Measurements from ENCODE around the gene ATG2B. TPM values are rescaled to one million over a fixed set of nuclear protein-coding genes. Genes with fewer than 3 reads are reported as not detected.

ATG2B gene
- total RNA-seq, 1 donor from 2014 or later: 26.1 TPM

GRCh38 chr14:96240641-96241040 lies 122.5 kb downstream of the ATG2B start:
- DNase-seq: no peak
- intact Hi-C loops (cut with micrococcal nuclease): no loop called here
- Mint-ChIP-seq H3K36me3 (ENCODE audit: low read depth) (no peaks in the 10 kb centered on the region), H3K27ac (no peak overlapping the region), H3K27me3 (no peaks in the 10 kb centered on the region), H3K4me1 (no peaks in the 10 kb centered on the region), H3K9me3 (no peaks in the 10 kb centered on the region), H3K4me3 (no peak overlapping the region)

DNA sequence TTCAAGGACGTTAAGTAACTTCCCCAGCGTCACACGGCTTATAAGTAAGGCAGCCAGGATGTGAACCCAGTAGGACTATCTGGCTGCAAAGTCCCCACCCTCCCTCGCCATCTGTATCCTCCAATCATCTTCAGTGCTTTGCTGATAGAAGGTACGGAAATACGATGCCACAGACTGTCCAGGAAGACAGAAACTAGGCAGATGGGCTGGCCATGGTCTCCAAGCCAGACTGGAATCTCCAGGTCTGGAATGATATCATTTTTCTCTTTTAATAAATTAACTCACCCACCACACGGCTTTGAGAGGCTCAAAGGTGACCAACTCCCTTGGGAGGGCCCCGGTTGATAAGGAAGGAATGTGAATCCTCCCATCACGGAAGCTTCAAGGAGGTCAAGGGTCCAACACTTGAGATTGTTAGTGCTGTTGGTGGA lies 123.4 kb downstream of the ATG2B start:
- no peaks in the 10 kb centered on the region for H3K27me3 Mint-ChIP-seq
- H3K4me1 Mint-ChIP-seq: no peaks in the 10 kb centered on the region
- intact Hi-C loops (cut with micrococcal nuclease): no loop called here
- no peak overlapping the region for H3K27ac Mint-ChIP-seq
- DNase-seq: no peak
- H3K9me3 Mint-ChIP-seq: no peaks in the 10 kb centered on the region
- H3K36me3 Mint-ChIP-seq (ENCODE audit: low read depth): no peaks in the 10 kb centered on the region
- H3K4me3 Mint-ChIP-seq: no peak overlapping the region

GRCh38 chr14:96238676-96239265 lies 124.4 kb downstream of the ATG2B start:
- H3K4me1 Mint-ChIP-seq: no peaks in the 10 kb centered on the region
- DNase-seq: no peak
- intact Hi-C loops (cut with micrococcal nuclease): no loop called here
- no peak overlapping the region for H3K4me3 Mint-ChIP-seq
- no peak overlapping the region for H3K27ac Mint-ChIP-seq
- no peaks in the 10 kb centered on the region for H3K9me3 Mint-ChIP-seq
- no peaks in the 10 kb centered on the region for H3K27me3 Mint-ChIP-seq
- H3K36me3 Mint-ChIP-seq (ENCODE audit: low read depth): no peaks in the 10 kb centered on the region

GRCh38 chr14:96237641-96238040 lies 125.5 kb downstream of the ATG2B start:
- Mint-ChIP-seq H3K4me3 (no peak overlapping the region), H3K4me1 (no peaks in the 10 kb centered on the region), H3K9me3 (no peaks in the 10 kb centered on the region), H3K27me3 (no peaks in the 10 kb centered on the region), H3K27ac (no peak overlapping the region), H3K36me3 (ENCODE audit: low read depth) (no peaks in the 10 kb centered on the region)
- intact Hi-C loops (cut with micrococcal nuclease): no loop called here
- DNase-seq: no peak

DNA sequence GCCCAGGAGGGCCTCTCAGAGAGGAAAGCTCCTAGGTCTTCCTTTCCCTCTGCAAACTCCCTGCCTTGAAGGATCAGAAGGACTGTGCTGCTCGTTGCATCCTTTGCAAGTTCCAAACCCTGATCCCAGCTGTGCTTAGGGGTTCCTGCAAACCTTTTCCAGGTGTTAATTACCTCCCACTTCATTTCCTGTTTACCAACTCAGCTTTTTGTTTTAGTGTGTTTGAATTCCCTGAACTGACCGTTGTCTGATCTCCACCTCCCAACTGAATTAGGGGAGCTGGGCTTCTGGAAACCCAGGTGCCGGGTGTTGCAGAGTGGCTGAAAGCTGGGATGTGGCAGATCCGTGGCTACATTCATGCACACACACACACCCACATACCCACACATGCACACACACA lies 127.7 kb downstream of the ATG2B start:
- intact Hi-C loops (cut with micrococcal nuclease): no loop called here
- no peak overlapping the region for H3K27ac Mint-ChIP-seq

DNA sequence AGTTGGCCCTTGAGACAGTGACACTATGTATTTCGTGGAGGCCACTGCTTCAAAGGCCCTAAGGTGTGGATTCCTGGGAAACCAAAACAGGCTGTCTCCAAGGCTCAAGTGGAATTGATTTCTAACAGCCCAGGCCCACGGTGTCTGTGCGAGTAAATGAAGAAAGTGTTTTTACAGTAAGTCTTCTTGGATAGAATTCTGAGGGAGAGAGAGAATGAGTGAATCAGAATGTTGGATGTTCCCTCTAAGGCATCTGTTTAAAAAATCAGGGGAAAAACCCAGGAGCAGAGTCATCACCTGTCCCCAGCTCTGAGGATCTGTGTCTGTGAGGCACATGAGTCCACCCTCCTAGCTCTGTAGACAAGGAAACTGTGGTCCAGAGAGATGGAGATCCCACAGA lies 129.5 kb downstream of the ATG2B start:
- Mint-ChIP-seq H3K27me3 (no peaks in the 10 kb centered on the region), H3K27ac (no peak overlapping the region), H3K9me3 (no peaks in the 10 kb centered on the region), H3K36me3 (ENCODE audit: low read depth) (no peaks in the 10 kb centered on the region), H3K4me1 (no peaks in the 10 kb centered on the region), H3K4me3 (no peak overlapping the region)
- no peak for DNase-seq
- intact Hi-C loops (cut with micrococcal nuclease): no loop called here

More for the DNA sequence above, 127.7 kb downstream of the ATG2B start:
- H3K4me1 Mint-ChIP-seq: no peaks in the 10 kb centered on the region
- no peaks in the 10 kb centered on the region for H3K9me3 Mint-ChIP-seq
- H3K4me3 Mint-ChIP-seq: no peak overlapping the region
- H3K36me3 Mint-ChIP-seq (ENCODE audit: low read depth): no peaks in the 10 kb centered on the region
- no peak for DNase-seq
- H3K27me3 Mint-ChIP-seq: no peaks in the 10 kb centered on the region

DNA sequence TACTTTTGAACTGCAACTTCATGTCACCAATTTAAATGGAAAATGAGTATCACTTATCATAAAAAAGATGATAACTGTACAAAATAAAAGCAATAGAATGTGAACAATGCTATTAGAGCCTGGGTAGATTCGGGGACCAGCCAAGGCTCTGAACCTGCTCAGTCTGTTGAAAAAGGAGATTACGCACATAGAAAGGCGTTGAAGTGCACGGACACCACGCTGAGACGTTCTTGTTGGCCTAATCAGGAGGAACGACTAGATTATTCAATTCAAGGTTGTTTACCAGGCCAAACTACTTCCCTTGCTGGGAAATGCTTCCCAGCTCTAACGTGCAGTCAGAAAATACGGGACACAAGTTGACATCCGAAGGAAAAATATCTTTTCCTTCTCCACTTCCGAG lies 130.6 kb downstream of the ATG2B start:
- H3K27ac Mint-ChIP-seq: no peak overlapping the region
- no peak for DNase-seq
- no peaks in the 10 kb centered on the region for H3K27me3 Mint-ChIP-seq

DNA sequence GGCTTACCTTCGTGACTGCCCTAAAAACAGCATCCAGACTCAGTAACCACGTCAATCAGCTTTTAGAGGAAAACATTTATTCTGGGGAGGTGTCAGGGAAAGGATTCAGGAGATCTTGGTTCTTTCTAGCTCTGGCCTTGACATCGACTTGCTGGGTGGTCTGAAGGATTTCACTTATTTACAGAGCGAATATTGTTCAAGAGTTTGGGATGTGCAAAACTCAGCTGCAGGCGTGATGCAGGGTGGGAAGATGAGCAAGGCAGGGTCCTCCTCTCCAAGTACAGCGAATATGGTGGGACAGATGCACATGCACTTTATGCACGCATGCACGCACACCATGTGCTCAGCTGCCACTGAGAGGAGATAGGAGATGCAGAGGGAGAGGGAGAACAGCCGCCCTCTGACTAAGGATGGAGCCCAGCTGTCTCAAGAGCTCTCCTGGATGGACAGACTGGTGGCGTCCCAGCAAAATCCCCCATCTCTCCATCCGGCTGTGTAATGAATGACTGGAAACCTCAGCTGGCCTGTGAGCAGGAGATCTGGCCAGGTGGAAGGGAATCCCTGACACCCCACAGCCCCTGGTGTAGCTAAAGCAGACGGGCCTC lies 131.5 kb downstream of the ATG2B start:
- no peaks in the 10 kb centered on the region for H3K36me3 Mint-ChIP-seq (ENCODE audit: low read depth)
- no peak overlapping the region for H3K4me3 Mint-ChIP-seq
- no peak overlapping the region for H3K27ac Mint-ChIP-seq
- DNase-seq: no peak
- H3K27me3 Mint-ChIP-seq: no peaks in the 10 kb centered on the region
- H3K4me1 Mint-ChIP-seq: no peaks in the 10 kb centered on the region
- intact Hi-C loops (cut with micrococcal nuclease): no loop called here
- no peaks in the 10 kb centered on the region for H3K9me3 Mint-ChIP-seq

More for the DNA sequence above, 130.6 kb downstream of the ATG2B start:
- H3K4me1 Mint-ChIP-seq: no peaks in the 10 kb centered on the region
- intact Hi-C loops (cut with micrococcal nuclease): no loop called here
- no peaks in the 10 kb centered on the region for H3K9me3 Mint-ChIP-seq
- H3K36me3 Mint-ChIP-seq (ENCODE audit: low read depth): no peaks in the 10 kb centered on the region
- H3K4me3 Mint-ChIP-seq: no peak overlapping the region

GRCh38 chr14:96231056-96231455 lies 132.1 kb downstream of the ATG2B start:
- H3K27ac Mint-ChIP-seq: no peak overlapping the region
- no peaks in the 10 kb centered on the region for H3K9me3 Mint-ChIP-seq
- no peak for DNase-seq
- no peak overlapping the region for H3K4me3 Mint-ChIP-seq
- H3K36me3 Mint-ChIP-seq (ENCODE audit: low read depth): no peaks in the 10 kb centered on the region
- no peaks in the 10 kb centered on the region for H3K27me3 Mint-ChIP-seq
- no peaks in the 10 kb centered on the region for H3K4me1 Mint-ChIP-seq
- intact Hi-C loops (cut with micrococcal nuclease): no loop called here

DNA sequence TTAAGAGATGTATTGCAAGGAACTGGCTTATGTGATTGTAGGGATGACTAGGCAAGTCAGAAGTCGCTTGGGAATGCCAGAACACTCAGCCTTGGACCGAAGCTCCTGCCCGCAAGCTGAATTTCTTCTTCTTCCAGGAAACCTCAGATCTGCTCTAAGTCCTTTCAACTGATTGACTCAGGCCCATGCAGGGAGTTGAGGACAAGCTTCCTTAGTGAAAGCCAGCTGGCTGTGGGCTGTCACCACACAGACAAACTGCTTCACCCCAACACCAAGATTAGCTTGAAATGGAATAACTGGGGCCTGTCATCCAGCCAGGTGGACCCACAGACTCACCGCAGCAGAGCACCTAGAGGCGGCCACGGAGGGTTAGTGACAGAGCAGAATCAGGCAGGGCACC lies 133.8 kb downstream of the ATG2B start:
- intact Hi-C loops (cut with micrococcal nuclease): no loop called here
- no peaks in the 10 kb centered on the region for H3K36me3 Mint-ChIP-seq (ENCODE audit: low read depth)
- DNase-seq: no peak
- no peak overlapping the region for H3K27ac Mint-ChIP-seq
- H3K4me3 Mint-ChIP-seq: no peak overlapping the region
- H3K4me1 Mint-ChIP-seq: no peaks in the 10 kb centered on the region
- no peaks in the 10 kb centered on the region for H3K27me3 Mint-ChIP-seq
- no peaks in the 10 kb centered on the region for H3K9me3 Mint-ChIP-seq

Other genes with a start within 250 kb of the ATG2B start
- gene BDKRB2, start 158.5 kb downstream of the ATG2B start, total RNA-seq: not detected in 2 replicates
- not detected in 2 replicates for gene BDKRB1, start 107.1 kb downstream of the ATG2B start, total RNA-seq
- gene GSKIP, start 185 bp upstream of the ATG2B start, total RNA-seq: 16.3 and 19.3 TPM in 2 replicates
- 0.28 TPM in 1 of 2 replicates, not detected in the other for gene AK7, start 28.8 kb upstream of the ATG2B start, total RNA-seq
- gene PAPOLA, start 139.0 kb upstream of the ATG2B start, total RNA-seq: 204 and 210 TPM in 2 replicates